NCI-H128 (cell line): ENCODE results near the gene LLGL1.

Experiments used
- DNase-seq: peaks from one replicate; lab custom pipeline; 2025; ENCODE audit not compliant: unreplicated experiment; lab: John Stamatoyannopoulos, UW

The LLGL1 gene

GRCh38 chr17:18225121-18225641 lies at the start of gene LLGL1:
TSS of gene LLGL1 (plus strand) at chr17:18225635. CDS start at chr17:18225683, 48 bp downstream.
- DNase-seq: peak; percentile 73

DNA sequence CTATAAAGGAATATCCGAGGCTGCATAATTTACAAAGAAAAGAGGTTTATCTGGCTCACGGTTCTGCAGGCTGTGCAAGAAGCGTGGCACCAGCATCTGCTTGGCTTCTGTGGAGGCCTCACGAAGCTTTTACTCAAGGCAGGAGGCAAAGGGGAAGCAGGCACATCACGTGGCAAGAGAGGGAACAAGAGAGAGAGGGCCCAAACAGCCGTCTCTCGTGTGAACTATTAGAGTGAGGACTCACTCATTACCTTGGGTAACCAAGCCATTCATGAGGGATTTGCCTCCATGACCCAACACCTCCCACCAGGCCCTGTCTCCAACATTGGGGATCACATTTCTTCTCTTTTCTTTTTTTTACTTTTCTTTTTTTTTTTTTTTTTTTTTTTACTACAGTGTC lies 49.3 kb upstream of the LLGL1 start:
- DNase-seq: no peak

GRCh38 chr17:18177133-18177532 lies 48.3 kb upstream of the LLGL1 start:
- no peak for DNase-seq

DNA sequence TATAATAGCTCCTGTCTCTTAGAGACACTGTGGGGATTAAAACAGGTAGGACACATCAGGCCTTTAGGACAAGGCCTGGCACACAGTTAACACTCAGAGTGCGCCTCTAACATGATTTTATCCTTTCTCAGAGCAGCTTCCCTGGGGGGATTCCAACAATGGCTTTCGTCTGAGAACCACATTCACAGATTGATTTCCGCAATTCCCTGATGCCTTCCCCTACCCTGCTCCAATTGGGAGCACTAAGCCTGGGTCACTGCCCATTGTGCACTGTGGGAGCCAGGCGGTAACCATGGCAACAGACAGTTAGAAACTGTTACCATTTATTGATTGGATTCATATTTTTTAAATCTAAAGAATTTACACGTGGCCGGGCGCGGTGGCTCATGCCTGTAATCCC lies 47.7 kb upstream of the LLGL1 start:
- no peak for DNase-seq

DNA sequence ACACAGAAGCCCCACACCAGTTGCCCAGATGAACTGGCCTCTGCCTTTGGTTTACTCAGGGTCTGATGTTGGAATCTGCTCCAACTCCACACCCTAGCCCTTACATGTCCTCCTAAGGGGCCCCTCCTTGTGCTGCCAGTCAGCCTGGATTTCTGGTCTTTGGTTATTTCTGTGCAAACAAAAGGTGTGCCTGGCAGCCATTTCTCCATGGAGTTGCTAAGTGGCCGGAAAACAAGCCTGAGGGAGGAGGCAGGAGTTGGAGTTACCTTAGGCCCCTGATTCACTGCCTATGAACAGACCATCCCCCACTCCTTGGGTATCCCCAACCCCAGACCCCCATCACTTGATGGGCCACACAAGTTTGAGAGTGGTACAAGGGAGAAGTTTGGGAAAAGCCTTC lies 46.2 kb upstream of the LLGL1 start:
- no peak for DNase-seq

DNA sequence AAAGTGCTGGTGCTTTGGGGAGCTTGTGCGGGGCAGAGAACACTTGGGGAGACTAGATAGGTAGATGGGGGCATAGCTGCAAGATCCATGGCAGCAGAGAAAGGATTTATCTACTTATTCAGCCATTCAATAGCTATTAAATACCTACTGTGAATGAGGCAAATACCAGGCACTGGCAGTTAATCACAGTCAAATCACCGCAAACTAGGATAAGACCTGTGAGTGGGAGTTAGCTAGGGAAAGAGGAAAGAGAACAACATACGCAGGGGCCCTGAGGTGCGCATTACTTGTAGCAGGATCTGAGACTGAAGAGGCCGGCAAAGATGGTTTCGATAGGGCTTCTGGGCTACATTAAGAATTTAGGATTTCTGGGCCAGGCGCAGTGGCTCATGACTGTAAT lies 45.6 kb upstream of the LLGL1 start:
- DNase-seq: no peak

DNA sequence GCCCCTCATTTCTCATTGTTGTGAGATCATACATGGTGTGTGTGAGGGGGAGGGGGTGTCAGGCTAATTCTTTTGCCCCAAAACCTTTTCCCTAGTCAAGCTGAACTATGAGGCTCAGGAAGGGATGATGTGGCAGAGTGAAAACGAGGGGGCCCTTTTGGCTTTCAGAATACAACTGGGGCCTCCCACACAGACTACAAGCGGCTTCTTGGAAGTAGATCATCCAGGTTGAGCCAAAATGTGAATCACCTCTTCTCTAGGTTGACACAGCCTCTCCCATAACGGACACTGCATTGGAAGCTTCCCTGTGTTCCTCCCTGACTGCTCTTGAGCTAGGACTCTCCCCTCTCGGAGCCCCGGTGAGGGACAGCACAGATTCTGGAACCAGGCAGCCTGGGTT lies 44.1 kb upstream of the LLGL1 start:
- DNase-seq: no peak

GRCh38 chr17:18182110-18182977 lies 43.1 kb upstream of the LLGL1 start:
- DNase-seq: no peak

DNA sequence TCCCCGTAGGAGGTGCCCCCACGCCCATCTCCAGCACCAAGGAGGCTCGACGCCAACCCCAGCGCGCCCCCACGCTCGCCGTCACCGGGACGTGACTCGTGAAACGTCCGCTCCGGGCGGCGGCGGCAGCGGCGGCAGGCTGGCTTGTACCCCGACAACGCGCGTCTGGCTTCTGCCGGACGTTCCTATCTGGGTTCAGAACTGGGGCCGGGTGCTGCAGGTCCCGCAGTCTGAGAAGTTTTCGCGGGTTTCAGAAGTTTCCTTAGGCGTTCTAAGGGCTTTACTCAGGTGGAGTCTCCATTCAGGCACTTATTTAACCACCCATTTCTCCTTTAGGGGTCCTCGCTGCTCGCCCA lies 42.5 kb upstream of the LLGL1 start:
- DNase-seq: peak; percentile 67

DNA sequence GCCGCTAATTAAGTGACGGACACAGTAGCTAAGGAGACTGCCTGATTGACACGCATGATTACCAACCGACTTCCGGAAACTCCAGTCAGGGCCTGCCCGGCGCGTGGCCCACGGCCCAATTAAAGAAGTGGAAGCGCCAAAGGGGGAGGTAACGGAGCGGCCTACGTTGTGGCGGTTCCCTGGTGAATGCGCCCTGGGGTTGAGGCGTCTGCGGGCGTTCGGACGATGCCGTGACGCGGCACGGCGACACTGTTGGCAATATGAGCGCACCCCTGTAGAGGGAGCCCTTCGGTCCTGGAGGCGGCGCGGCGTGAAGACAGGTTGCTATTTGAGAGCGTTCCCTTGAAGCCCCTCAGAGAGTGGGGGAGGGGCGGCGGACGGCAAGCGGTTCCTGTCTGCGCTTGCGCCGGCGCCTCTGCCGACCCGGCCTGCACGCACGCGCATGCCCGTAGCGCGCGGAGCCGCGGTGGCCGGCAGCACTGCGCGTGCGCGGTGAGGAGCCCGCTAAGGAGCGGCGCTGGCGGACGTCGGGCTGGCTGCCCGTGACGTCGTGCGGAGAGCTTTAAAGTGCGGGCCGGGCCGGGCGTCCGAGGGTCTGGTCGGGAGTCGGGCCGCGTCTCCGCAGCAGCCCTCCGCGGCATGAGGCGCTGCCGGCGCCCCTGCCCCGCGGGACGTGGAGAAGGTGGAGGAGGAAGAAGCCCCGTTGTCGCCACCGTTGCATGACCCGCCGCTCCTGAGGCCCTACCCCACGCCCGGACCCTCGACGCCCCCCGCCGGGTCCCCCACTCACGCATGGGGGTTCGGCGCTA lies 41.9 kb upstream of the LLGL1 start, which contains the start of gene ALKBH5:
ALKBH5 (plus strand) TSS at position 495 of the 809 bp plus-strand sequence. CDS start 416 bp downstream, outside the sequence.
- peak; percentile 94 for DNase-seq

GRCh38 chr17:18184143-18185031 lies 41.0 kb upstream of the LLGL1 start:
- no peak for DNase-seq

GRCh38 chr17:18185391-18185790 lies 40.0 kb upstream of the LLGL1 start:
- no peak for DNase-seq

GRCh38 chr17:18185832-18186626 lies 39.4 kb upstream of the LLGL1 start:
- no peak for DNase-seq

DNA sequence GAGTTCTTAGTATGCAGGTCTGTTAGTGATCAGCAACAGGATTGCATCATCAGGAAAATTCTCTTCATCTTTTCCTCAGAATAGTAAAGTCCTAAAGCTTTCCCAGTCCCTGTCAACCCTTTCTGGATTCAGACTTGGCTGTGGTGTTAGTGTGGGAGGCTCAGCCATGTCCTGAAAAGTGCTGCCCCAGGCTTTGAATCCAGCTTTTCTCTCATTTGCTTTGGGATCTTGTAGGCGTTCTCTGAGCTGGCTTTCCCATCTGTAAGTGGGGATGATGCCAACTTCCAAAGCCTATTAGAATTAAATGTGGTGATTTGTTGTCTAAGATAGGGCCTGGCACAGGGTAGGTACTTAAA lies 38.8 kb upstream of the LLGL1 start:
- no peak for DNase-seq

- no peak for DNase-seq
Observed at GRCh38 chr17:18187226-18187625, 38.2 kb upstream of the LLGL1 start.

DNA sequence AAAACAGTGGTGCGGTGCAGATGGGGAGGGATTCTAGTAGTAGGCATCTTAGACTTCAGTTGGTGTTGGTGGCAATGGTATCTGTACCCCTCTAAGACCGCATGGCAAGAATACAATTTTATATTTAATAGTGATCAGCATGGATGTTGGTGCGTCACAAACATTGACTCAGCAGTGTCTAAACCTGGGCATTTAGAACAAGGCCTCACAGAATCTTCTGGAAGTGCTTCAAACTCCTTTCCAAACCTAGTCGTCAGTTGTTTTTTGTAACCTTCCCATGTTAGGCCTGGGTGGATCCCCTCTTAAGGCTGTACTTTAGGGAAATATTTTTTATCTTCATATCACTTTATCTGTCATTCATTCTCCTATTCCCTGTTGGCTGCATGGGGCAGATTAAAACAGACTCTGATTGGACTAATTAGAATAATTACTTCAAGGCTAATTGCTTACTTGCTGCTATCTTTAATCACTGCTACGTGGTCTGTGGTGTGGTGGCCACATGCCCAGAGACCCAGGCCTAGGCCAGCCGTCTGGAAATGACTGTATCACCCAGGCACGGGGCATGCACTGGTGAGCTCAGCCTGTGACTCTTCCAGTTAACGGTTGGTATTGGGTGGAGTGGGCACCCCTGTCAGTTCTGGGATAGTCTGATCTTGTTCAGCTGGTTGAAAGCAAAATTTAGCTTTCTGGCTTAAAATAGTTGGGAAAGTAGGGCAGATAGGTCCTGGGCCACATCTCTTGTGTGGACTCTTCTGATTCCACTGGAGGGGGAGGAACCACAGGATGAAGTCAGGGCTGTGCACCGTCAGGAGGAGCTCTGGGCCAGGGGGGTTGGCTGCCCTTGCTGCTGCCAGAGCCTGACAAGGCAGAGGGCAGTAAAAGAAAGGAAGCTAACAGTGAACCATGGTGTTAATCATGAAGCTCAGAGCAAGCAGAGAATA lies 37.3 kb upstream of the LLGL1 start:
- DNase-seq: no peak

DNA sequence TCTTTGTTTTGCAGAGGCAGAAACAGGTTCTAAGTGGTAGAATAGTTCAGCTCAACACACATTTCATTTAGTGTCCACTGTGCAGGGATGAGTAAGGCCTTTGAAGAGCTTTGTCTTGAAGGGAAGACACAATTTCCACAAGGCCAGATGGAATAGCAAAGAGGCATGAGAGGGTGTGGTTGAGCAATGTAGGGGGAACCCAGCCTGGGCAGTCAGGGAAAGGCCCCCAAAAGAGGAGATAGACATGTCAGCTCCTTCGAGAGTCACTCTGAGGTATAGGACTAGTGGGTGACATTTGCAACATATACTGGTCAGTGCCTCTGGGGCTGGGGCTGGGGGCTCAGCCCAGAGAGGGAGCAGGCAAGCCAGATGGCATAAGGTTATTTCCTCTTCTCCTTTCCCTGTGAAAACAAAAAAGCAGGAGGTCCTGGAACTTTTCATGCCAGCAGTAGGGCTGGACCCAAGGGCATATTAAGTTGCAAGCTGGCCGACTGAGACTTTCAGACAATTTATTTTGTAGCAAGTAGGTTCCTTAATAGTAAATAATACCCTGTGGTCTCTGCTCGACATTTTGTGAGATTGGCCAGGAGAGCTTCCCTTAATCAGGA lies 34.7 kb upstream of the LLGL1 start:
- DNase-seq: no peak

- no peak for DNase-seq
Observed at GRCh38 chr17:18191236-18191667, 34.2 kb upstream of the LLGL1 start.

DNA sequence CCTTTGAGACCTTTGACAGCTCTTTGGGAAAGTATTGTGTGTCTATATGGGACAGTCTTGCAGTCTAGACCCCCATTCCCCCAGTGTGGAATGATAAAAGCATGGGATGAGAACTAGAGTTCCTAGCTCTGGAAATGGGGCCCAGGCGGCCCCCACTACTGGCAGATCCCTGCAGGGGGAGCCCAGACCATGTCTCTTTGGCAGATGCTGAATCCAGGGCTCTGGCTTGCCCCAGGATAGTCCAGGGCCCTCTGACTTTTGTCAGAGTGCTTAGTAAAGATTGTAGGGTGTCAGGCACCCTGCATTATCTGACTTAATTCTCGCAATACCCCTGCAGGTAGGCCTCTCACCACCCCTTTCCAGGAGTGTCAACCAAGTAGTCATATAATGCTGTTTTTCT lies 33.5 kb upstream of the LLGL1 start:
- no peak for DNase-seq
